Erythroblast (primary cell): ENCODE results near the gene NNMT.

Experiments used
- DNase-seq, 2 experiments: peaks; one replicate each; lab custom pipeline; 2025; lab: John Stamatoyannopoulos, UW
- GATA1 ChIP-seq: IDR thresholded peaks from 2 replicates; pipeline ENCODE4 v1.6.1; 2011; ENCODE audit warnings: low read depth, mild to moderate bottlenecking, control low read depth, low read length, moderate library complexity
- POLR2A ChIP-seq: IDR thresholded peaks from 2 replicates; pipeline ENCODE4 v1.6.1; 2011; ENCODE audit warnings: mild to moderate bottlenecking, low read length

NNMT gene

DNA sequence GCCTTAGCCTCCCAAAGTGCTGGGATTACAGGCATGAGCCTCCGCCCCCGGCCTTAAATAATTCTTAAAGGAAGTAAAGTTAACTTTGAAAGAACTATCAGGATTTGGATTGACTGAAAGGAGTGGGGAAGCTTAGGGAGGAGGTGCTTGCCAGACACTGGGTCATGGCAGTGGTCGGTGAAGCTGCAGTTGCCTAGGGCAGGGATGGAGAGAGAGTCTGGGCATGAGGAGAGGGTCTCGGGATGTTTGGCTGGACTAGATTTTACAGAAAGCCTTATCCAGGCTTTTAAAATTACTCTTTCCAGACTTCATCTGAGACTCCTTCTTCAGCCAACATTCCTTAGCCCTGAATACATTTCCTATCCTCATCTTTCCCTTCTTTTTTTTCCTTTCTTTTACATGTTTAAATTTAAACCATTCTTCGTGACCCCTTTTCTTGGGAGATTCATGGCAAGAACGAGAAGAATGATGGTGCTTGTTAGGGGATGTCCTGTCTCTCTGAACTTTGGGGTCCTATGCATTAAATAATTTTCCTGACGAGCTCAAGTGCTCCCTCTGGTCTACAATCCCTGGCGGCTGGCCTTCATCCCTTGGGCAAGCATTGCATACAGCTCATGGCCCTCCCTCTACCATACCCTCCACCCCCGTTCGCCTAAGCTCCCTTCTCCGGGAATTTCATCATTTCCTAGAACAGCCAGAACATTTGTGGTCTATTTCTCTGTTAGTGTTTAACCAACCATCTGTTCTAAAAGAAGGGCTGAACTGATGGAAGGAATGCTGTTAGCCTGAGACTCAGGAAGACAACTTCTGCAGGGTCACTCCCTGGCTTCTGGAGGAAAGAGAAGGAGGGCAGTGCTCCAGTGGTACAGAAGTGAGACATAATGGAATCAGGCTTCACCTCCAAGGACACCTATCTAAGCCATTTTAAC, at the start of gene NNMT:
Gene NNMT, plus strand, starts transcription at position 724 of the 929 bp plus-strand sequence. Its CDS starts 158 bp downstream, at position 882.
- TF ChIP-seq POLR2A (no peak), GATA1 (no peak)
- DNase-seq, result no peak

DNA sequence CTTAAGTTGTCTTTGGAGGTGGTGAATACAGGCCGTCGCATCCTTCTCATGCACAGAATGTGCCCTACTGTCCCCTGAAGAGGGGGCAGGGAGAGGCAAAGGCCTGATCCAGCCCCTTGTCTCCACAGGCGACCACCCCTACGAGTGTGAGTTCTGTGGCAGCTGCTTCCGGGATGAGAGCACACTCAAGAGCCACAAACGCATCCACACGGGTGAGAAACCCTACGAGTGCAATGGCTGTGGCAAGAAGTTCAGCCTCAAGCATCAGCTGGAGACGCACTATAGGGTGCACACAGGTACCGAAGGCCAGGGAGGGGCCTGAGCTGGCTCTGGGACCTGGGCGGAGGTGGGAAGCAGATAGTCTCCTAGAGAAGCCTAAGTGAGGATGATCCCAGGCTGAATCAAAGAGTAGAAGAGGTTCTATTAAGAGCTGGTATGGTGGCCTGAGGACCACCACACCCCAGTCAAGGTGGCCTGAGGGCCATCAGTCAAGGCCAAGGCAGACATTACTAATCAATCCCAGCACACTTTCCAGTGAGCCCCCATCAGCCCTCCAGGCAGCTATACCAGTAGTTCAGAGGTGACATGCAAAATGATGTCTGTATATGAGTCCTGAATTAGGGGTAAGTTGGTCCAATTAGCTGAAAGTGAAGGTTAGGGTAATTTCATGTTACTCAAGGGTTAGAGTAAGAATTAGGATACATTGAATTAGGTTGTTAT, 49.0 kb upstream of the NNMT start:
- TF ChIP-seq POLR2A (no peak), GATA1 (no peak)
- DNase-seq, result peak in 1 of 2 experiments; percentile 14

DNA sequence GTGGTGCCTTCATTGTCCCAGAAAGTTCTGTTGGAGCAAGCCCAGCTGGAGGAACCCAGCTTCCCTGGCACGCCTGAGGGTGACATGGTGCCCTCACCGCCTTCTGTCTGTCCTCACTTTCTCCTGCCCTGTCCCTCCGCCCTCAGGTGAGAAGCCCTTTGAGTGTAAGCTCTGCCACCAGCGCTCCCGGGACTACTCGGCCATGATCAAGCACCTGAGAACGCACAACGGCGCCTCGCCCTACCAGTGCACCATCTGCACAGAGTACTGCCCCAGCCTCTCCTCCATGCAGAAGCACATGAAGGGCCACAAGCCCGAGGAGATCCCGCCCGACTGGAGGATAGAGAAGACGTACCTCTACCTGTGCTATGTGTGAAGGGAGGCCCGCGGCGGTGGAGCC, 46.0 kb upstream of the NNMT start:
- no peak for DNase-seq
- no peak for TF ChIP-seq GATA1
- TF ChIP-seq POLR2A, result no peak

DNA sequence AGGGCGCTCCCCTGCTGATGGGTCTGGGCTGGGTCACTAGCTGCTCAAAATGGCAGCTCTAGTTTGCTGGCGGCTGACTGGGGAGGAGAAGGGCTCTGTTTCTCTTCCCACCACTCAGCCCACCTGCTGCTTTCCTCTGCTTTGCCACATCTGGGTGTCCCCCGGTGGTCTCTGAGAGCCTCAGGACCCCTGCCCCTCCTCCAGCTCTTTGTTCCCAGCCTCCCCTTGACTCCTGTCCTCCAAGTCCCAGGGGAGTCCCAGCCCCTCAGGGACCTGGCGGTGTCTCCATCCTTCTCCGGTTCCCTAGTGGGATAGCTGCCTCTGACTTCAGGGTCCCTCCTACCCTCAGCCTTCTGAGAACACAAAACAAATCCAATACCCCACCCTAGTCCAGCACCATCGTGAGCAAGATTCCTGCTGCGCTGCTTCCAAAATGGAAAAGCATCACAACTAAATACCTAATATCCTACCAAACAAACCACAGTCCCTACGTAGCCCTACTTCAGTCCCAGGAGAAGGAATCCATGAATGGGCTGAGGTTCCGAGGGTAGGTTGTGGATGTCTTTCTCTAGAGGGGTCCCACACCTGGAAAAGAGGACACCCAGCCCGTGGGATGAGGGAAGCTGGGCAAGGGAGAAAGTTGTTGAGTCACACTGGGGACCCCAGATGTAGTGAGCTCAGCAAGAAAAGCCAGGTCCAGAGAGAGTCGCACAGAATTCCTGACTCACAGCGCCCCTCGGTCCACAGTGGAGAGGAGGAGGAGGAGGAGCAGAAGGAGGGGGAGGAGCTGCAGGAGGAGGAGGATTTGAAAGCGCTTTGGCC, 45.0 kb upstream of the NNMT start:
- DNase-seq, result no peak
- no peak for TF ChIP-seq POLR2A
- TF ChIP-seq GATA1, result no peak

DNA sequence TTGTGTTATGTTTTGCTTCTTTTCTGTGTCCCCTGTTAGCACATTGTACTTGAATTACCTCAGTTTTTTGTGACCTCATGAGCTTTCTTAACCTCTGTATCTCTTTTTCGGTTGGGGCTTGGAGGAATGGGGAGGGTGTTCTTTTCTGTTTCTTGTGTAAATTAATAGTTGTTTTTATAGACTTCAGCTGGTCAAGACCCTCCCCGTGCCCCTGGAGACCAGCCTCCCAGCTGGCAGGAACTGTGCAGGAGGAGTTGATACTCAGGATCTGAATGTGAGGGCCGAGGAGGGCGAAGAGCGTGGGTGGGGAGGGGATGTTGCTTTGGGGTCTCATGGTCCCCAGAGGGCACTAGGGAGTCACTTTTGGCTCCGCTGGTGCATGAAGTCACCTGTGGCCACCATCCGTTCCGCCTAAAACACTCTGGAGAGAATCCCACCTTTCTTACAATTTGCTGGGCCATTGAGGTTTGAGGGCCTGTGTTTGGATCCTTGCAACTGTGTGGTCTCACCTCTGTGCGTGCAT, 44.3 kb upstream of the NNMT start:
- TF ChIP-seq GATA1 (no peak), POLR2A (no peak)
- DNase-seq, result no peak

DNA sequence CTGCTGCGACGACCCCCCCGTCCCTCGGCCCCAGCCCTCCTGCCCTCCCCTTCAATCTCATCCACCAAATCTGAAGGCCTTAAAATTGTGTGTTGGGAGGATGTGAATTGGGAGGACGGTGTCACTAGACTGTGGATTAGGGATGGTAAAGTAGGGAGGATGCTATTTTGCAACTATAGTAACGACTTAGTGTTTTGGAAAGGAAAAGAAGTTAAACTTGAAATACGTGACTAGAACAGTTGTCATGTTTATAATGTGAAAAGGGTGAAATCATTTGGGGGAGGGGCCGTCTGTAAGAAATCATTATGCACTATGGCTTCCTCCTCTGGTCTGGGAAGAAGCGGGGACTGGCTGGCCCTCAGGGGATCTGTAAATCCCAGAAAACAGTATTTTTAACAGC, 43.4 kb upstream of the NNMT start:
- DNase-seq, result no peak
- TF ChIP-seq GATA1, result no peak
- no peak for TF ChIP-seq POLR2A

DNA sequence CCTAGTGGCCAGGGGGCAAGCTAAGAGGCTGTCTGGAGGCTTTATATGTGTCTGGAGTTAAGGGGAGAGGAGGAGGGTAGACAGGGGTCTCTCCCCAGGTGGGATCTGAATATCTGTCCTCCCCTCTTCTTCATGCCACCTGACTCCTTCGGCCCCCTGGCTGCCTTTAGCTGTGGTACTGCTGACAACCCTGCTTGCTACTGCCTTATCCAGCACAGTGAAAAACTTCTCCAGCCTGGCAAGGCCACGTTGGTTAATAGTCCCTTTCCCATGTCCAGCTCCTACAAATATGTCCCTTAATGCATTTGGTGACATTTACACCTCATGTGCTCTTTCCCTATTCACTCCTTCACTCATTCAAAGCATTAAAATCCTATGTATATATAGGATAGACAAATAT, 42.4 kb upstream of the NNMT start:
- DNase-seq, result no peak
- TF ChIP-seq GATA1 (no peak), POLR2A (no peak)

DNA sequence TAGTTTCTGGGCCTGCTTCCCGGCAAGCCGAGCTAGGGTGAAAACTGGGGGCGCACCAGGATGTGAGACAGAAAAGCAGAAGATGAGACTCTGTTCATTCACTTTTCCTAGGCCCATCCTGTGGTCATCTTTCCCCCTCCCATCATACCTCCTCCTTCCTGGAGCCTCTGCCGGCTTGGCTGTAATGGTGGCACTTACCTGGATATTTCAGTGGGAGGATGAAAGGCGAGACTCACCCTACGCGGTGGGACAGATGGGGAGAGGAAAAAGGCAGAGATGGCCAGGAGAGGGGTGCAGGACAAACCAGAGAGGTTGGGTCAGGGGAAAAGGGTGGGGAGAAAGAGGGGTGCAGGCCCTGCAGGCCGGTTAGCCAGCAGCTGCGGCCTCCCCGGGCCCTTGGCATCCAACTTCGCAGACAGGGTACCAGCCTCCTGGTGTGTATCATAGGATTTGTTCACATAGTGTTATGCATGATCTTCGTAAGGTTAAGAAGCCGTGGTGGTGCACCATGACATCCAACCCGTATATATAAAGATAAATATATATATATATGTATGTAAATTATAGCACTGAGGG, 41.5 kb upstream of the NNMT start:
- no peak for DNase-seq

DNA sequence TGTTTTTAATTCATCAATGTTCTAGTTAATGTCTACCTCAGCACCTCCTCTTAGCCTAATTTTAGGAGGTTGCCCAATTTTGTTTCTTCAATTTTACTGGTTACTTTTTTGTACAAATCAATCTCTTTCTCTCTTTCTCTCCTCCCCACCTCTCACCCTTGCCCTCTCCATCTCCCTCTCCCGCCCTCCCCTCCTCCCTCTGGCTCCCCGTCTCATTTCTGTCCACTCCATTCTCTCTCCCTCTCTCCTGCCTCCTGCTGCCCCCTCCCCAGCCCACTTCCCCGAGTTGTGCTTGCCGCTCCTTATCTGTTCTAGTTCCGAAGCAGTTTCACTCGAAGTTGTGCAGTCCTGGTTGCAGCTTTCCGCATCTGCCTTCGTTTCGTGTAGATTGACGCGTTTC, 40.9 kb upstream of the NNMT start:
- DNase-seq, result no peak
- TF ChIP-seq GATA1 (no peak), POLR2A (no peak)

More for the DNA sequence above, 41.5 kb upstream of the NNMT start:
- TF ChIP-seq POLR2A (no peak), GATA1 (no peak)

DNA sequence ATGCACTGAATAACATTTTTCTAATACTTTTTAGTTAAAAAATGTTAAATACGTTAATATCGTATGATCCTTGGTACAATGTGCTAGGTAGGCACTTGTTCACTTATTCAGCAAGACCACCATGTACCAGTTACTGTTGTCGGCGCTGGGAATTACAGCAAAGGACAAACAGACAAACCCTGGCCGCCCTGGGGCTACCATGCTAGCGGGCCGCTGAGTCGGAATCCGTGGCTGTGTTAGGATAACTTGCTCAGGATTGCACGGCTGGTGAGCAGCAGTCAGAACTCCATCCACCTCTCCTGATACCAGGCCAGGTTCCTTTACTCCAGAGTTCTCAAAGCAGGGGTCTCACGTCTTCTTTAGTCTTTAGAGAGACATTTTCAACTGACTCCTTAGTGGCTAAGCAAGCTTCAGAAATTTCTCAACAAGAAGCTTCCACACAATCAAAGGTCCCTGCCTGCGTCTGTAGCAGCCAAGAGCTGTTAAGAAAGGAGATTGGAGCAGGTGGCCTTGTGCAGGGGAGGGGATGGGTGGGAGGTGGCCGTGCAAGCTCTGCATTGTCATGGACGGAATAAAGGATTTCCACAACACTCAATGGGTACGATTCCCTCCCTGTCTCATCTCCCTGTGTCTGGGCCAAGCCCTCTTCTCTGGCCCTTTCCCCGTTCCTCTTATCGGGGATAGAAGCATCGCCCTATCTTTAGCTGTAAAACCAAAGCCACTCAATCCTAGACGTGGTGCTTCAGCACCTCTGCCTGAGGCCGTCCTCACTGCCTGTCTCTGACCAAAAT, 39.8 kb upstream of the NNMT start:
- DNase-seq, result no peak
- TF ChIP-seq POLR2A, result no peak
- TF ChIP-seq GATA1, result no peak

DNA sequence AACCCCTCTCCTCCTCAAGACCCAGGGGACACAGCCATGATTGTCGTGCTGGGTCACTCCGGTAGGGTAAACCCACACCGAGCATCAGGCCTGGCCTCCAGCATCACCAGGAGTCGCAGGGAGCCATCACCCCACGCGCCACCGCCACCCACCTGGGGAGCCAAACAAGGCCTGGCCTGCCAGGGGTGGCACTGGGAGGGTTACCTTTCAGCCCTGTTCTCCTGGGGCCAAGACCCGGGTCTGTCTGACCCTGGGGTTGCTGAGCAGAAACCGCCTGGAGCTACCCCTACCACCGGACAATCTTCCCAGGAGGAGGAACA, 39.3 kb upstream of the NNMT start:
- TF ChIP-seq GATA1, result no peak
- TF ChIP-seq POLR2A, result no peak
- DNase-seq, result no peak
